HCT116 (cell line): ENCODE data around the gene RFESD. TPM values are rescaled to one million over a fixed set of nuclear protein-coding genes. Genes with fewer than 3 reads are reported as not detected.

Experiments used
- ATAC-seq: fragments of 200-7000 bp; cut with Tn5 transposase; 2 replicates; pipeline ENCODE4 v1.9.1; 2020; ENCODE audit warnings: mild to moderate bottlenecking, moderate library complexity
- BruUV-seq: library from RNA; stranded (reverse); fragments of 400-500 nt; replicated peaks from 2 replicates; lab custom pipeline; 2021; lab: Mats Ljungman, UMichigan
- CTCF ChIA-PET: fragments of 300-600 bp; sonication (Branson Sonifier 250); formaldehyde crosslinking; loops from one replicate; lab custom pipeline; 2021; ENCODE audit warnings: antibody characterized with exemption; lab: Charles Lee
- POLR2A ChIA-PET: fragments of 300-600, 350-600 bp; sonication (Branson Sonifier 250); formaldehyde crosslinking; loops from one replicate; lab custom pipeline; 2021; ENCODE audit warnings: antibody characterized with exemption; lab: Charles Lee
- RAD21 ChIA-PET, 2 experiments: fragments of 300-600 bp; sonication (Branson Sonifier 250); formaldehyde crosslinking; loops; one replicate each; lab custom pipeline; 2023; ENCODE audit warnings: low total read pairs in 2 of 2; ENCODE audit not compliant: uncharacterized antibody in 2 of 2, unreplicated experiment in 2 of 2, low non-redundant PET in 1 of 2; lab: Charles Lee
- DNase-seq: peaks from one replicate; pipeline ENCODE4 v3.0.0-alpha.2; 2010; ENCODE audit warnings: low read depth, low spot score
- H2AFZ ChIP-seq: fragments of 200-600 bp; shearing (Covaris generic), sonication (generic); 2 replicates; pipeline ENCODE4 v1.6.1; 2017; ENCODE audit warnings: low read depth, mixed run types, mixed read lengths, antibody characterized with exemption, low read length; ENCODE audit not compliant: poor library complexity, severe bottlenecking
- H3K27ac ChIP-seq: 2 replicates; pipeline ENCODE4 v1.5.1; 2012; ENCODE audit warnings: low read depth, low read length
- H3K27me3 ChIP-seq: fragments of 200-600 bp; sonication (generic); 2 replicates; pipeline ENCODE4 v1.6.1; 2016; ENCODE audit warnings: mixed run types, low read length, mixed read lengths; ENCODE audit not compliant: insufficient read depth
- H3K36me3 ChIP-seq, 2 experiments: fragments of 200-500 bp in 1 of 2; fragments of 200-600 bp in 1 of 2; sonication (Bioruptor generic) in 1 of 2; sonication (generic) in 1 of 2; 2 replicates each; pipeline versions ENCODE4 v1.5.1 to v1.6.1; 2014 to 2016; ENCODE audit warnings: low read length in 2 of 2, inconsistent platforms in 1 of 2, mixed read lengths in 1 of 2, mixed run types in 1 of 2; ENCODE audit not compliant: insufficient read depth in 2 of 2, control insufficient read depth in 1 of 2
- H3K4me1 ChIP-seq, 2 experiments: fragments of 200-600 bp in 1 of 2; sonication (generic) in 1 of 2; 2 replicates each; pipeline versions ENCODE4 v1.5.1 to v1.6.1; 2012 to 2017; ENCODE audit warnings: low read length in 2 of 2, inconsistent platforms in 1 of 2, mild to moderate bottlenecking in 1 of 2, mixed read lengths in 1 of 2, mixed run types in 1 of 2, moderate library complexity in 1 of 2; ENCODE audit not compliant: insufficient read depth in 2 of 2, control insufficient read depth in 1 of 2
- H3K4me2 ChIP-seq: fragments of 200-600 bp; sonication (generic); 2 replicates; pipeline ENCODE4 v1.6.1; 2017; ENCODE audit warnings: mixed run types, low read length, mixed read lengths
- H3K4me3 ChIP-seq, 2 experiments: fragments of 200-600 bp in 1 of 2; sonication (generic) in 1 of 2; replicated peaks in 1 of 2; 2 replicates each; pipeline ENCODE4 v1.5.1; 2011 to 2016; ENCODE audit warnings: low read length in 2 of 2, control low read depth in 1 of 2, low read depth in 1 of 2, mild to moderate bottlenecking in 1 of 2, mixed read lengths in 1 of 2, mixed run types in 1 of 2
- H3K79me2 ChIP-seq: fragments of 200-600 bp; sonication (generic); 2 replicates; pipeline ENCODE4 v1.6.1; 2017; ENCODE audit warnings: mild to moderate bottlenecking, mixed run types, low read length, moderate library complexity, mixed read lengths; ENCODE audit not compliant: insufficient read depth
- H3K9ac ChIP-seq: fragments of 200-600 bp; sonication (generic); 2 replicates; pipeline ENCODE4 v1.6.1; 2016; ENCODE audit warnings: low read length, mixed read lengths
- H3K9me2 ChIP-seq: fragments of 200-600 bp; sonication (generic), shearing (Covaris generic); 2 replicates; pipeline ENCODE4 v1.6.1; 2017; ENCODE audit warnings: mixed run types, mild to moderate bottlenecking, moderate library complexity; ENCODE audit not compliant: insufficient read depth
- H3K9me3 ChIP-seq, 2 experiments: fragments of 200-500 bp in 1 of 2; fragments of 200-600 bp in 1 of 2; sonication (Bioruptor generic) in 1 of 2; sonication (generic) in 1 of 2; 2 replicates each; pipeline ENCODE4 v1.6.1; 2014 to 2017; ENCODE audit warnings: low read length in 2 of 2, mixed read lengths in 2 of 2, inconsistent platforms in 1 of 2, low read depth in 1 of 2, mild to moderate bottlenecking in 1 of 2, mixed run types in 1 of 2, moderate library complexity in 1 of 2; ENCODE audit not compliant: control insufficient read depth in 1 of 2, insufficient read depth in 1 of 2
- H4K20me1 ChIP-seq: fragments of 200-600 bp; sonication (generic), shearing (Covaris generic); 2 replicates; pipeline ENCODE4 v1.6.1; 2017; ENCODE audit warnings: mixed run types, mild to moderate bottlenecking, moderate library complexity; ENCODE audit not compliant: insufficient read depth
- CEBPB ChIP-seq: IDR thresholded peaks from 2 replicates; pipeline ENCODE4 v1.6.1; 2012; ENCODE audit warnings: low read depth
- ELF1 ChIP-seq: IDR thresholded peaks from 2 replicates; pipeline ENCODE4 v1.6.1; 2012; ENCODE audit warnings: low read depth, borderline replicate concordance
- EZH2 ChIP-seq: fragments of 200-600 bp; sonication (generic); IDR thresholded peaks from 2 replicates; pipeline ENCODE4 v1.6.1; 2017; ENCODE audit warnings: antibody characterized with exemption, mixed run types
- EZH2phosphoT487 ChIP-seq: fragments of 200-600 bp; IDR thresholded peaks from 2 replicates; pipeline ENCODE4 v1.6.1; 2018; ENCODE audit warnings: antibody characterized with exemption, borderline replicate concordance
- FOSL1 ChIP-seq: IDR thresholded peaks from 2 replicates; pipeline ENCODE4 v1.6.1; 2012; ENCODE audit warnings: low read depth
- JUND ChIP-seq: IDR thresholded peaks from 2 replicates; pipeline ENCODE4 v1.6.1; 2012
- POLR2A ChIP-seq: IDR thresholded peaks from 2 replicates; pipeline ENCODE4 v1.7.0; 2011; ENCODE audit warnings: borderline replicate concordance; ENCODE audit not compliant: insufficient read depth, insufficient read length; ENCODE audit errors: extremely low read depth
- SIN3A ChIP-seq: IDR thresholded peaks from 2 replicates; pipeline ENCODE4 v1.6.1; 2012; ENCODE audit warnings: low read depth
- SP1 ChIP-seq: IDR thresholded peaks from 2 replicates; pipeline ENCODE4 v1.6.1; 2012; ENCODE audit warnings: low read depth
- SRF ChIP-seq: IDR thresholded peaks from 2 replicates; pipeline ENCODE4 v1.6.1; 2012; ENCODE audit warnings: low read depth
- TCF7L2 ChIP-seq: IDR thresholded peaks from 2 replicates; pipeline ENCODE4 v1.7.0; 2011; ENCODE audit warnings: borderline replicate concordance, inconsistent platforms; ENCODE audit not compliant: insufficient read depth, insufficient read length; ENCODE audit errors: extremely low read depth
- ZFX ChIP-seq: fragments of 450-650 bp; IDR thresholded peaks from 2 replicates; pipeline ENCODE4 v1.6.1; 2017
- ZNF274 ChIP-seq: fragments of 200-500 bp; sonication (Bioruptor generic); IDR thresholded peaks from 2 replicates; pipeline ENCODE4 v1.6.1; 2014; ENCODE audit warnings: mild to moderate bottlenecking, low read depth, low read length, inconsistent platforms
- intact Hi-C: fragments of 100-400 bp; cut with micrococcal nuclease; formaldehyde crosslinking; loops from 2 replicates; pipeline ENCODE4 v1.10.0; 2022
- total RNA-seq: library from RNA; stranded (reverse); gene quantifications from one replicate; pipeline ENCODE4 v1.2.1, GENCODE V29; 2021; ENCODE audit not compliant: unreplicated experiment
- TF ChIP-seq, protein P1 (sequence below): IDR thresholded peaks from 2 replicates; pipeline ENCODE4 v1.6.1; 2012
- TF ChIP-seq, protein P2 (sequence below): IDR thresholded peaks from 2 replicates; pipeline ENCODE4 v1.6.1; 2012; ENCODE audit warnings: low read depth
- TF ChIP-seq, protein P3 (sequence below), 3 experiments: fragments of 200-600 bp in 1 of 3; sonication (generic) in 1 of 3; IDR thresholded peaks in 2 of 3; conservative IDR thresholded peaks in 1 of 3; 2 replicates each; pipeline ENCODE4 v1.5.1; 2012 to 2017; ENCODE audit warnings: low read depth in 2 of 3, low read length in 2 of 3, antibody characterized with exemption in 1 of 3, borderline replicate concordance in 1 of 3, control low read depth in 1 of 3, mild to moderate bottlenecking in 1 of 3, mixed read lengths in 1 of 3, mixed run types in 1 of 3, moderate library complexity in 1 of 3; ENCODE audit not compliant: insufficient read depth in 1 of 3
- TF ChIP-seq, protein P4 (sequence below): IDR thresholded peaks from 2 replicates; pipeline ENCODE4 v1.6.1; 2011; ENCODE audit warnings: mild to moderate bottlenecking, low read length, moderate library complexity; ENCODE audit not compliant: insufficient replicate concordance; ENCODE audit errors: extremely low read depth
- TF ChIP-seq, protein P5 (sequence below): IDR thresholded peaks from 2 replicates; pipeline ENCODE4 v1.6.1; 2012

The RFESD gene
- total RNA-seq, 1 experiment from 2014 or later: 4.1 TPM

DNA sequence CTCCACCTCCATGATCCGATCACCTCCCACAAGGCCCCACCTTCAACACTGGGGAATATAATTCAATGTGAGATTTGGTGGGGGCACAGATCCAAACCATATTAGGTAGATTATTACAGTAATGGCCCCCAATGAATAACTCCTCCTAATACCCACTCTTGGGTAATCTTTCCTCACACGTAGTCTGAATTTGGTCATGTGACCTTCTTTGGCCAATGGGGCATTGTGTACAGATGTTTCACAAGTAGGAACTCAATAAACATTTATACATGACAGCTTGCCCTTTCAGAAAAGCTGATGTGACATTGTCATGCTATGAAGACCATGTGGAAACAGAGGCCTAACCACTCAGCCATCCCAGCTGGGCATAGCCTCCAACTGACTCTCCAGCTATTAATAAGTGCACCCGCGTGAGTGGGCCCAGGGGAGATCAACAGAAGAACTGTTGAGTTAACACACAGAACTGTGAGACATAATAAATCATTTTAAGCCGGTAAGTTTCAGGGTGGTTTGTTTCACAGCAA, 16.1 kb upstream of the RFESD start:
- intact Hi-C loops: no loop called here
- no TSS peak for BruUV-seq
- DNase-seq (no peak), ATAC-seq (no peak)
- RAD21 ChIA-PET: no interaction called here
- CTCF ChIA-PET: interaction anchor here (1.0 kb wide), 1 partner anchor 17 kb away, joined by 3 read pairs; the partner anchor contains the start of gene RFESD
- H3K9me3 ChIP-seq: no peaks in the 10 kb centered on the region
- TF ChIP-seq ZFX (no peak), POLR2A (no peak), TCF7L2 (no peak), CEBPB (no peak), SP1 (no peak), SIN3A (no peak), SRF (no peak), EZH2 (no peak), JUND (no peak), ELF1 (no peak), ZNF274 (no peak), EZH2phosphoT487 (no peak), FOSL1 (no peak)
- TF ChIP-seq, protein P1, sequence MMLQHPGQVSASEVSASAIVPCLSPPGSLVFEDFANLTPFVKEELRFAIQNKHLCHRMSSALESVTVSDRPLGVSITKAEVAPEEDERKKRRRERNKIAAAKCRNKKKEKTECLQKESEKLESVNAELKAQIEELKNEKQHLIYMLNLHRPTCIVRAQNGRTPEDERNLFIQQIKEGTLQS: no peak
- TF ChIP-seq, protein P2, sequence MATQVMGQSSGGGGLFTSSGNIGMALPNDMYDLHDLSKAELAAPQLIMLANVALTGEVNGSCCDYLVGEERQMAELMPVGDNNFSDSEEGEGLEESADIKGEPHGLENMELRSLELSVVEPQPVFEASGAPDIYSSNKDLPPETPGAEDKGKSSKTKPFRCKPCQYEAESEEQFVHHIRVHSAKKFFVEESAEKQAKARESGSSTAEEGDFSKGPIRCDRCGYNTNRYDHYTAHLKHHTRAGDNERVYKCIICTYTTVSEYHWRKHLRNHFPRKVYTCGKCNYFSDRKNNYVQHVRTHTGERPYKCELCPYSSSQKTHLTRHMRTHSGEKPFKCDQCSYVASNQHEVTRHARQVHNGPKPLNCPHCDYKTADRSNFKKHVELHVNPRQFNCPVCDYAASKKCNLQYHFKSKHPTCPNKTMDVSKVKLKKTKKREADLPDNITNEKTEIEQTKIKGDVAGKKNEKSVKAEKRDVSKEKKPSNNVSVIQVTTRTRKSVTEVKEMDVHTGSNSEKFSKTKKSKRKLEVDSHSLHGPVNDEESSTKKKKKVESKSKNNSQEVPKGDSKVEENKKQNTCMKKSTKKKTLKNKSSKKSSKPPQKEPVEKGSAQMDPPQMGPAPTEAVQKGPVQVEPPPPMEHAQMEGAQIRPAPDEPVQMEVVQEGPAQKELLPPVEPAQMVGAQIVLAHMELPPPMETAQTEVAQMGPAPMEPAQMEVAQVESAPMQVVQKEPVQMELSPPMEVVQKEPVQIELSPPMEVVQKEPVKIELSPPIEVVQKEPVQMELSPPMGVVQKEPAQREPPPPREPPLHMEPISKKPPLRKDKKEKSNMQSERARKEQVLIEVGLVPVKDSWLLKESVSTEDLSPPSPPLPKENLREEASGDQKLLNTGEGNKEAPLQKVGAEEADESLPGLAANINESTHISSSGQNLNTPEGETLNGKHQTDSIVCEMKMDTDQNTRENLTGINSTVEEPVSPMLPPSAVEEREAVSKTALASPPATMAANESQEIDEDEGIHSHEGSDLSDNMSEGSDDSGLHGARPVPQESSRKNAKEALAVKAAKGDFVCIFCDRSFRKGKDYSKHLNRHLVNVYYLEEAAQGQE: no peak
- TF ChIP-seq, protein P3, sequence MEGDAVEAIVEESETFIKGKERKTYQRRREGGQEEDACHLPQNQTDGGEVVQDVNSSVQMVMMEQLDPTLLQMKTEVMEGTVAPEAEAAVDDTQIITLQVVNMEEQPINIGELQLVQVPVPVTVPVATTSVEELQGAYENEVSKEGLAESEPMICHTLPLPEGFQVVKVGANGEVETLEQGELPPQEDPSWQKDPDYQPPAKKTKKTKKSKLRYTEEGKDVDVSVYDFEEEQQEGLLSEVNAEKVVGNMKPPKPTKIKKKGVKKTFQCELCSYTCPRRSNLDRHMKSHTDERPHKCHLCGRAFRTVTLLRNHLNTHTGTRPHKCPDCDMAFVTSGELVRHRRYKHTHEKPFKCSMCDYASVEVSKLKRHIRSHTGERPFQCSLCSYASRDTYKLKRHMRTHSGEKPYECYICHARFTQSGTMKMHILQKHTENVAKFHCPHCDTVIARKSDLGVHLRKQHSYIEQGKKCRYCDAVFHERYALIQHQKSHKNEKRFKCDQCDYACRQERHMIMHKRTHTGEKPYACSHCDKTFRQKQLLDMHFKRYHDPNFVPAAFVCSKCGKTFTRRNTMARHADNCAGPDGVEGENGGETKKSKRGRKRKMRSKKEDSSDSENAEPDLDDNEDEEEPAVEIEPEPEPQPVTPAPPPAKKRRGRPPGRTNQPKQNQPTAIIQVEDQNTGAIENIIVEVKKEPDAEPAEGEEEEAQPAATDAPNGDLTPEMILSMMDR (IDR thresholded peaks at IDR 0.05 in 2 of 3, conservative IDR thresholded peaks at IDR 0.05 in 1 of 3; ENCODE audit: borderline replicate concordance in 1 of 3, insufficient read depth in 1 of 3, low read depth in 2 of 3, low read length in 2 of 3): no peak
- TF ChIP-seq, protein P4, sequence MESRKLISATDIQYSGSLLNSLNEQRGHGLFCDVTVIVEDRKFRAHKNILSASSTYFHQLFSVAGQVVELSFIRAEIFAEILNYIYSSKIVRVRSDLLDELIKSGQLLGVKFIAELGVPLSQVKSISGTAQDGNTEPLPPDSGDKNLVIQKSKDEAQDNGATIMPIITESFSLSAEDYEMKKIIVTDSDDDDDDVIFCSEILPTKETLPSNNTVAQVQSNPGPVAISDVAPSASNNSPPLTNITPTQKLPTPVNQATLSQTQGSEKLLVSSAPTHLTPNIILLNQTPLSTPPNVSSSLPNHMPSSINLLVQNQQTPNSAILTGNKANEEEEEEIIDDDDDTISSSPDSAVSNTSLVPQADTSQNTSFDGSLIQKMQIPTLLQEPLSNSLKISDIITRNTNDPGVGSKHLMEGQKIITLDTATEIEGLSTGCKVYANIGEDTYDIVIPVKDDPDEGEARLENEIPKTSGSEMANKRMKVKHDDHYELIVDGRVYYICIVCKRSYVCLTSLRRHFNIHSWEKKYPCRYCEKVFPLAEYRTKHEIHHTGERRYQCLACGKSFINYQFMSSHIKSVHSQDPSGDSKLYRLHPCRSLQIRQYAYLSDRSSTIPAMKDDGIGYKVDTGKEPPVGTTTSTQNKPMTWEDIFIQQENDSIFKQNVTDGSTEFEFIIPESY: no peak
- TF ChIP-seq, protein P5, sequence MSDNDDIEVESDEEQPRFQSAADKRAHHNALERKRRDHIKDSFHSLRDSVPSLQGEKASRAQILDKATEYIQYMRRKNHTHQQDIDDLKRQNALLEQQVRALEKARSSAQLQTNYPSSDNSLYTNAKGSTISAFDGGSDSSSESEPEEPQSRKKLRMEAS: no peak
- no peaks in the 10 kb centered on the region for H3K9me2 ChIP-seq
- POLR2A ChIA-PET: no interaction called here
- H3K4me3 ChIP-seq: no peak overlapping the region
- H2AFZ ChIP-seq: no peak overlapping the region
- no peaks in the 10 kb centered on the region for H3K79me2 ChIP-seq
- H3K9ac ChIP-seq: no peak overlapping the region
- no peak overlapping the region for H3K4me2 ChIP-seq
- H3K36me3 ChIP-seq: no peaks in the 10 kb centered on the region
- H4K20me1 ChIP-seq: no peaks in the 10 kb centered on the region
- no peak overlapping the region for H3K27ac ChIP-seq
- no peaks in the 10 kb centered on the region for H3K27me3 ChIP-seq
- peaks cover 0 to 10% of the 10 kb centered on the region in 2 experiments; a peak in 2 of 4 replicates for H3K4me1 ChIP-seq
